Subcutaneous adipose tissue (tissue), 4 donors: ENCODE results near the gene CAPN15. TPM values are rescaled to one million over a fixed set of nuclear protein-coding genes. Genes with fewer than 3 reads are reported as not detected.

ENCODE experiments used
- CTCF ChIP-seq: fragments of 450-650 bp; IDR thresholded peaks from one replicate; pipeline ENCODE4 v1.5.1; 2016; ENCODE audit warnings: low read depth, mild to moderate bottlenecking, control low read depth, antibody characterized with exemption, moderate library complexity
- small RNA-seq: library from RNA; depleted of rRNA; stranded (forward); fragments of <200 nt; gene quantifications from one replicate; pipeline ENCODE3, GENCODE V24; 2016
- total RNA-seq, 4 donors: library from RNA; depleted of rRNA; stranded (reverse); fragments of >200 nt; gene quantifications; one replicate each; pipeline ENCODE4 v1.1.0, GENCODE V29; 2016

Gene CAPN15
- total RNA-seq, 4 donors from 2014 or later, result 7.6 to 30.0 (median 13.3) TPM

GRCh38 chr16:600781-601180 lies 73.3 kb downstream of the CAPN15 start:
- TF ChIP-seq CTCF, result no peak

GRCh38 chr16:603933-604332 lies 76.4 kb downstream of the CAPN15 start:
- TF ChIP-seq CTCF, result no peak

Small RNA genes lying within 50 kb of the gene (small RNA-seq; reads per million reads assigned to genes)
- gene MIR3176 (not detected), gene MIR5587 (not detected), gene Z98883.1 (not detected)

Other genes with a start within 250 kb of the CAPN15 start
- gene ARHGDIG, start 247.1 kb upstream of the CAPN15 start, total RNA-seq, result not detected
- gene PDIA2, start 244.5 kb upstream of the CAPN15 start, total RNA-seq, result under 1 TPM in 2 of 4 donors, not detected in 2; 0.22 to 0.94 TPM
- 10 to 100 TPM; 11.1 to 19.0 (median 15.0) TPM for gene AXIN1, start 175.0 kb upstream of the CAPN15 start, total RNA-seq
- gene MRPL28, start 157.2 kb upstream of the CAPN15 start, total RNA-seq, result 10 to 100 TPM; 37.3 to 59.9 (median 47.5) TPM
- 10 to 100 TPM; 18.3 to 43.5 (median 28.3) TPM for gene PGAP6, start 145.7 kb upstream of the CAPN15 start, total RNA-seq
- gene NME4, start 130.5 kb upstream of the CAPN15 start, total RNA-seq, result 100 to 1,000 TPM in 2 of 4 donors, 10 to 100 TPM in 2; 62.1 to 120 (median 96.5) TPM
- 10 to 100 TPM in 3 of 4 donors, 1 to 10 TPM in 1; 9.8 to 54.8 (median 20.3) TPM for gene DECR2, start 125.8 kb upstream of the CAPN15 start, total RNA-seq
- 10 to 100 TPM; 10.9 to 35.0 (median 21.0) TPM for gene RAB11FIP3, start 102.1 kb upstream of the CAPN15 start, total RNA-seq
- gene PRR35, start 32.7 kb downstream of the CAPN15 start, total RNA-seq, result not detected
- gene NHLRC4, start 39.3 kb downstream of the CAPN15 start, total RNA-seq, result 1 to 10 TPM in 2 of 4 donors, under 1 TPM in 1, not detected in 1; 0.85 to 3.8 (median 2.0) TPM
- 10 to 100 TPM in 3 of 4 donors, 1 to 10 TPM in 1; 9.5 to 42.0 (median 16.4) TPM for gene PIGQ, start 42.3 kb downstream of the CAPN15 start, total RNA-seq
- 10 to 100 TPM in 2 of 4 donors, 1 to 10 TPM in 2; 7.7 to 32.2 (median 12.3) TPM for gene RAB40C, start 62.4 kb downstream of the CAPN15 start, total RNA-seq
- 1 to 10 TPM in 1 of 4 donors, not detected in 3; 1.5 TPM for gene WFIKKN1, start 103.3 kb downstream of the CAPN15 start, total RNA-seq
- gene METTL26, start 108.6 kb downstream of the CAPN15 start, total RNA-seq, result 100 to 1,000 TPM in 3 of 4 donors, 10 to 100 TPM in 1; 72.2 to 199 (median 117) TPM
- gene MCRIP2, start 114.1 kb downstream of the CAPN15 start, total RNA-seq, result 10 to 100 TPM; 19.2 to 60.7 (median 39.7) TPM
- gene WDR90, start 121.7 kb downstream of the CAPN15 start, total RNA-seq, result 10 to 100 TPM in 1 of 4 donors, 1 to 10 TPM in 3; 6.7 to 30.1 (median 8.4) TPM
- 10 to 100 TPM; 26.2 to 75.4 (median 37.8) TPM for gene RHOT2, start 140.4 kb downstream of the CAPN15 start, total RNA-seq
- 1 to 10 TPM in 2 of 4 donors, under 1 TPM in 1, not detected in 1; 0.66 to 1.7 (median 1.3) TPM for gene RHBDL1, start 148.0 kb downstream of the CAPN15 start, total RNA-seq
- gene STUB1, start 152.7 kb downstream of the CAPN15 start, total RNA-seq, result 100 to 1,000 TPM; 107 to 244 (median 140) TPM
- 10 to 100 TPM; 27.4 to 67.8 (median 49.3) TPM for gene JMJD8, start 156.6 kb downstream of the CAPN15 start, total RNA-seq
- gene WDR24, start 162.7 kb downstream of the CAPN15 start, total RNA-seq, result 10 to 100 TPM in 1 of 4 donors, 1 to 10 TPM in 3; 4.4 to 12.1 (median 6.4) TPM
- not detected for gene FBXL16, start 178.1 kb downstream of the CAPN15 start, total RNA-seq
- 10 to 100 TPM; 13.3 to 29.5 (median 26.0) TPM for gene METRN, start 187.4 kb downstream of the CAPN15 start, total RNA-seq
- 10 to 100 TPM; 12.6 to 55.6 (median 23.7) TPM for gene ANTKMT, start 193.4 kb downstream of the CAPN15 start, total RNA-seq
- 1 to 10 TPM in 2 of 4 donors, under 1 TPM in 1, not detected in 1; 0.44 to 2.5 (median 1.5) TPM for gene CCDC78, start 198.7 kb downstream of the CAPN15 start, total RNA-seq
- 1 to 10 TPM; 1.1 to 5.6 (median 2.6) TPM for gene HAGHL, start 199.4 kb downstream of the CAPN15 start, total RNA-seq
- 10 to 100 TPM; 17.6 to 39.0 (median 22.5) TPM for gene CIAO3, start 213.3 kb downstream of the CAPN15 start, total RNA-seq
- gene MSLN, start 233.0 kb downstream of the CAPN15 start, total RNA-seq, result under 1 TPM in 2 of 4 donors, not detected in 2; 0.44 to 0.82 TPM